ENCODE results near the gene RRAGC.

GRCh38 chr1:38860454-38860795 lies 853 bp upstream of the RRAGC start:
- no peak for TF ChIP-seq CTCF (conservative IDR thresholded peaks at IDR 0.05; ENCODE audit: low read length)
- no peak for TF ChIP-seq EZH2phosphoT487 (IDR thresholded peaks at IDR 0.05; ENCODE audit: borderline replicate concordance)

Measured in Loucy (cell line).